Panc1 (cell line): ENCODE data around the gene MTMR12. TPM values are rescaled to one million over a fixed set of nuclear protein-coding genes. Genes with fewer than 3 reads are reported as not detected.

Experiments used
- ATAC-seq: fragments of 200-7000 bp; cut with Tn5 transposase; 2 replicates; pipeline ENCODE4 v1.9.1; 2020; ENCODE audit warnings: mild to moderate bottlenecking, moderate library complexity
- BruUV-seq: library from RNA; stranded (reverse); fragments of 400-500 nt; replicated peaks from 2 replicates; lab custom pipeline; 2021; lab: Mats Ljungman, UMichigan
- CTCF ChIA-PET: fragments of 300-600 bp; sonication (Branson Sonifier 250); formaldehyde crosslinking; loops from one replicate; lab custom pipeline; 2022; ENCODE audit warnings: antibody characterized with exemption; lab: Charles Lee
- POLR2A ChIA-PET: fragments of 300-600 bp; sonication (Branson Sonifier 250); formaldehyde crosslinking; loops from one replicate; lab custom pipeline; 2022; ENCODE audit warnings: antibody characterized with exemption; lab: Charles Lee
- DNase-seq: peaks from one replicate; pipeline ENCODE4 v3.0.0-alpha.2; 2010; ENCODE audit warnings: low read depth, low spot score
- H3K27ac ChIP-seq: 2 replicates; pipeline ENCODE4 v1.5.1; 2011; ENCODE audit warnings: mild to moderate bottlenecking, low read length, inconsistent platforms
- H3K27me3 ChIP-seq: fragments of 200-500 bp; sonication (Bioruptor generic); 2 replicates; pipeline ENCODE4 v1.6.0; 2014; ENCODE audit warnings: low read length, inconsistent platforms; ENCODE audit not compliant: control insufficient read depth, insufficient read depth
- H3K36me3 ChIP-seq: fragments of 200-500 bp; sonication (Bioruptor generic); 2 replicates; pipeline ENCODE4 v1.5.1; 2014; ENCODE audit warnings: inconsistent platforms, mild to moderate bottlenecking, low read length, moderate library complexity; ENCODE audit not compliant: control insufficient read depth, insufficient read depth
- H3K4me1 ChIP-seq: 2 replicates; pipeline ENCODE4 v1.5.1; 2011; ENCODE audit warnings: inconsistent platforms, mild to moderate bottlenecking, low read length, moderate library complexity; ENCODE audit not compliant: control insufficient read depth, insufficient read depth
- H3K4me3 ChIP-seq, 2 experiments: 2 replicates each; pipeline ENCODE4 v1.5.1; 2011 to 2012; ENCODE audit warnings: low read depth in 2 of 2, low read length in 2 of 2, mild to moderate bottlenecking in 2 of 2, inconsistent platforms in 1 of 2, moderate library complexity in 1 of 2
- H3K9me3 ChIP-seq: fragments of 200-500 bp; sonication (Bioruptor generic); 2 replicates; pipeline ENCODE4 v1.5.1; 2014; ENCODE audit warnings: low read depth, mild to moderate bottlenecking, inconsistent platforms, low read length, moderate library complexity; ENCODE audit not compliant: control insufficient read depth, insufficient read depth
- CTCF ChIP-seq: fragments of 450-650 bp; IDR thresholded peaks from 2 replicates; pipeline ENCODE4 v1.5.1; 2017; ENCODE audit warnings: mild to moderate bottlenecking
- POLR2AphosphoS5 ChIP-seq: IDR thresholded peaks from 2 replicates; pipeline ENCODE4 v1.6.1; 2012; ENCODE audit warnings: mild to moderate bottlenecking, low read depth, low read length, moderate library complexity
- REST ChIP-seq, 2 experiments: IDR thresholded peaks; 2 replicates each; pipeline ENCODE4 v1.6.1; 2011 to 2012; ENCODE audit warnings: low read depth in 2 of 2, control low read depth in 1 of 2, low read length in 1 of 2, mild to moderate bottlenecking in 1 of 2, moderate library complexity in 1 of 2; ENCODE audit not compliant: insufficient read depth in 1 of 2
- SIN3A ChIP-seq: IDR thresholded peaks from 2 replicates; pipeline ENCODE4 v1.6.1; 2012; ENCODE audit warnings: low read depth, mild to moderate bottlenecking, low read length, moderate library complexity, borderline replicate concordance; ENCODE audit not compliant: insufficient read depth
- TCF7L2 ChIP-seq: IDR thresholded peaks from 2 replicates; pipeline ENCODE4 v1.6.1; 2011; ENCODE audit warnings: mild to moderate bottlenecking, low read depth, low read length, inconsistent platforms
- in situ Hi-C: cut with HindIII; loops from 2 replicates; pipeline ENCODE4 v1.10.0; 2016; ENCODE audit warnings: low sequenced_read_pairs, low pct_unique_long_range_greater_than_20kb
- intact Hi-C: fragments of 100-400 bp; cut with micrococcal nuclease; formaldehyde crosslinking; loops from one replicate; pipeline ENCODE4 v1.10.0; 2022; ENCODE audit not compliant: unreplicated experiment
- total RNA-seq: library from RNA; stranded (reverse); gene quantifications from one replicate; pipeline ENCODE4 v1.2.1, GENCODE V29; 2021; ENCODE audit not compliant: unreplicated experiment

Gene MTMR12
- total RNA-seq, 1 experiment from 2014 or later = 42.4 TPM

GRCh38 chr5:32309761-32310160 lies 3.0 kb downstream of the MTMR12 start:
- intact Hi-C loops (no loop called here), in situ Hi-C loops (no loop called here)
- Histone ChIP-seq H3K27ac (no peak overlapping the region), H3K27me3 (no peaks in the 10 kb centered on the region), H3K36me3 (no peaks in the 10 kb centered on the region), H3K4me3 (no peak overlapping the region), H3K4me1 (0 out of 2 replicates have a peak, but pooled peaks cover 3% of the 10 kb centered on the region), H3K9me3 (no peaks in the 10 kb centered on the region)
- TF ChIP-seq POLR2AphosphoS5 (no peak), REST (IDR thresholded peaks at IDR 0.05; ENCODE audit: insufficient read depth in 1 of 2, low read depth in 2 of 2, low read length in 1 of 2) (no peak)
- ChIA-PET POLR2A (no interaction called here), CTCF (no interaction called here)
- ATAC-seq = no peak
- BruUV-seq = no TSS peak
- DNase-seq = no peak

DNA sequence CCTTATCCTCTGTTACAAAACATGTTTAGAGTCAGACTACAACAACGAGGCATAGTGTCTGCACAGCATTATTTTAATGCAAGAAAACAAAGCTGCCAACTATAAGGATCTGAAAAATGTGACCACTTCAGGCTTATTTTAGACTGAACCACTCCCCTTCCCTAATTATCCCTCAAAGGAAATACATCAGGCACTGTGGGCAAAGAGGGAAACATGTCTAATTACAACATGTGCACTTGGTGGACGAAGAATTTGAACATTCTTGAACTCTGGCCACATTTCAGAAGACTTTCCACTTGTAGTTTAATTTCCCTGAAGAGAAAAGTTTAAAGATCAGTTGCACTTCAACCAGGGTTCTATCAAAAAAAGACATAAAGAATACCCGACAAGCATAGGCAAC lies 3.8 kb downstream of the MTMR12 start:
- in situ Hi-C loops (no loop called here), intact Hi-C loops (no loop called here)
- Histone ChIP-seq H3K4me1 (0 out of 2 replicates have a peak, but pooled peaks cover 3% of the 10 kb centered on the region), H3K36me3 (no peaks in the 10 kb centered on the region), H3K27me3 (no peaks in the 10 kb centered on the region), H3K9me3 (no peaks in the 10 kb centered on the region), H3K27ac (no peak overlapping the region), H3K4me3 (no peak overlapping the region)
- ChIA-PET CTCF (no interaction called here), POLR2A (interaction anchor here (0.6 kb wide), 1 partner anchor 35 kb away, joined by 3 read pairs; no protein-coding TSS in a partner anchor)
- TF ChIP-seq POLR2AphosphoS5 (no peak), TCF7L2 (no peak), REST (IDR thresholded peaks at IDR 0.05; ENCODE audit: insufficient read depth in 1 of 2, low read depth in 2 of 2, low read length in 1 of 2) (no peak), CTCF (no peak), SIN3A (no peak)
- BruUV-seq = no TSS peak
- DNase-seq (no peak), ATAC-seq (no peak)
